Endodermal cell (in vitro differentiated cells): Measurements from ENCODE around the gene AGFG1. TPM values are rescaled to one million over a fixed set of nuclear protein-coding genes. Genes with fewer than 3 reads are reported as not detected.

ENCODE experiments used
- DNase-seq: peaks from one replicate; pipeline ENCODE4 v3.0.0-alpha.2; 2017
- H3K27ac ChIP-seq: 2 replicates; pipeline ENCODE4 v1.5.1; 2013; ENCODE audit warnings: mild to moderate bottlenecking, low read depth, low read length, moderate library complexity
- H3K27me3 ChIP-seq: 2 replicates; pipeline ENCODE4 v1.6.1; 2013; ENCODE audit warnings: mild to moderate bottlenecking, low read length, moderate library complexity; ENCODE audit not compliant: insufficient read depth, control insufficient read depth, poor library complexity, severe bottlenecking
- H3K36me3 ChIP-seq: 2 replicates; pipeline ENCODE4 v1.7.0; 2013; ENCODE audit warnings: mild to moderate bottlenecking, low read length, moderate library complexity; ENCODE audit not compliant: control insufficient read depth, insufficient read depth
- H3K4me1 ChIP-seq: one replicate; pipeline ENCODE4 v1.7.0; 2013; ENCODE audit warnings: low read length; ENCODE audit not compliant: control insufficient read depth, insufficient read depth
- H3K4me3 ChIP-seq: 2 replicates; pipeline ENCODE4 v1.5.1; 2013; ENCODE audit warnings: mild to moderate bottlenecking, low read length, moderate library complexity
- H3K9ac ChIP-seq: 2 replicates; pipeline ENCODE4 v1.6.1; 2013; ENCODE audit warnings: mild to moderate bottlenecking, low read length, moderate library complexity; ENCODE audit not compliant: poor library complexity, severe bottlenecking; ENCODE audit errors: extremely low read depth
- H3K9me3 ChIP-seq: 2 replicates; pipeline ENCODE4 v1.6.1; 2013; ENCODE audit warnings: mild to moderate bottlenecking, low read length, moderate library complexity; ENCODE audit not compliant: control insufficient read depth
- H3K27ac Mint-ChIP-seq: 2 replicates; pipeline ENCODE4 v1.8.0; 2020; ENCODE audit warnings: mixed read lengths
- H3K27me3 Mint-ChIP-seq: 2 replicates; pipeline ENCODE4 v1.8.0; 2021; ENCODE audit warnings: mild to moderate bottlenecking, mixed read lengths; ENCODE audit not compliant: insufficient read depth
- H3K36me3 Mint-ChIP-seq: 2 replicates; pipeline ENCODE4 v1.8.0; 2020; ENCODE audit warnings: low read depth, mixed read lengths
- H3K4me1 Mint-ChIP-seq: 2 replicates; pipeline ENCODE4 v1.8.0; 2020; ENCODE audit warnings: mixed read lengths
- H3K4me3 Mint-ChIP-seq: 2 replicates; pipeline ENCODE4 v1.8.0; 2020; ENCODE audit warnings: mild to moderate bottlenecking, moderate library complexity, mixed read lengths
- H3K9me3 Mint-ChIP-seq: 2 replicates; pipeline ENCODE4 v1.8.0; 2020; ENCODE audit warnings: mild to moderate bottlenecking, mixed read lengths
- WGBS, 2 experiments: methylation state at CpG; one replicate each; pipeline versions ENCODE4 v1.1.5 to v1.1.7; 2013; ENCODE audit warnings: missing lambda C conversion rate in 2 of 2, mixed read lengths in 1 of 2; ENCODE audit not compliant: insufficient coverage in 1 of 2, insufficient read length in 1 of 2; 5-methylcytosine and 5-hydroxymethylcytosine counted together
- total RNA-seq, 2 donors: library from RNA; stranded (reverse); fragmentation: NEBNext Ultra II Directional in 1 of 2; extraction: Animal tissue kit (Norgen Biotek cat#: 25700) in 1 of 2; gene quantifications; 2 replicates in 1 of 2; 3 replicates in 1 of 2; pipeline ENCODE4 v1.2.1, GENCODE V29; 2021
- TF ChIP-seq, protein P1 (sequence below): fragments of 200-600 bp; sonication (generic); conservative IDR thresholded peaks from 2 replicates; pipeline ENCODE4 v1.5.0; 2021; ENCODE audit warnings: antibody characterized with exemption, mild to moderate bottlenecking

The AGFG1 gene
- total RNA-seq, 2 donors from 2014 or later, result 90.3 to 92.0 TPM

DNA sequence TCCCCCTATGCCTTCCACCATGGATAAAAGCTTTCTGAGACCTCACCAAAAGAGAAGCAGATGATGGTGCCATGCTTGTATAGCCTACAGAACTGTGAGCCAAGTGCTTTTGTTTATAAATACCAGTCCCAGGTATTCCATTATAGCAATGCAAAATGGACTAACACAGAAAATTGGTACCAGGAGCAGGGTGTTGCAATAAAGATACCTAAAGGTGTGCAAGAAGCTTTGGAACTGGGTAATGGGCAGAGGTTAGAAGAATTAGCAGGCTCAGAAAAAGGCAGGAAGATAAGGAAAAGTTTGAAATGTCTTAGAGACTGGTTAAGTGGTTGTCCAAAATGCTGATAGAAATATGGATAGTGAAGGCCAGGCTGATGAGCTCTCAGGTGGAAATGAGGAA is 110.4 kb downstream of the AGFG1 start:
- TF ChIP-seq, protein P1, sequence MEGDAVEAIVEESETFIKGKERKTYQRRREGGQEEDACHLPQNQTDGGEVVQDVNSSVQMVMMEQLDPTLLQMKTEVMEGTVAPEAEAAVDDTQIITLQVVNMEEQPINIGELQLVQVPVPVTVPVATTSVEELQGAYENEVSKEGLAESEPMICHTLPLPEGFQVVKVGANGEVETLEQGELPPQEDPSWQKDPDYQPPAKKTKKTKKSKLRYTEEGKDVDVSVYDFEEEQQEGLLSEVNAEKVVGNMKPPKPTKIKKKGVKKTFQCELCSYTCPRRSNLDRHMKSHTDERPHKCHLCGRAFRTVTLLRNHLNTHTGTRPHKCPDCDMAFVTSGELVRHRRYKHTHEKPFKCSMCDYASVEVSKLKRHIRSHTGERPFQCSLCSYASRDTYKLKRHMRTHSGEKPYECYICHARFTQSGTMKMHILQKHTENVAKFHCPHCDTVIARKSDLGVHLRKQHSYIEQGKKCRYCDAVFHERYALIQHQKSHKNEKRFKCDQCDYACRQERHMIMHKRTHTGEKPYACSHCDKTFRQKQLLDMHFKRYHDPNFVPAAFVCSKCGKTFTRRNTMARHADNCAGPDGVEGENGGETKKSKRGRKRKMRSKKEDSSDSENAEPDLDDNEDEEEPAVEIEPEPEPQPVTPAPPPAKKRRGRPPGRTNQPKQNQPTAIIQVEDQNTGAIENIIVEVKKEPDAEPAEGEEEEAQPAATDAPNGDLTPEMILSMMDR, result no peak
- Mint-ChIP-seq H3K27me3 (no peaks in the 10 kb centered on the region), H3K27ac (no peak overlapping the region), H3K36me3 (no peaks in the 10 kb centered on the region), H3K4me3 (no peak overlapping the region), H3K9me3 (peaks cover 20% of the 10 kb centered on the region), H3K4me1 (peaks cover 14% of the 10 kb centered on the region)
- no peaks in the 10 kb centered on the region for H3K36me3 ChIP-seq
- no peak for DNase-seq
- peaks cover 25% of the 10 kb centered on the region for H3K9me3 ChIP-seq
- peak overlapping the region; percentile 22 for H3K4me3 ChIP-seq
- H3K4me1 ChIP-seq, result peaks cover 5% of the 10 kb centered on the region
- H3K27ac ChIP-seq, result no peak overlapping the region
- no peaks in the 10 kb centered on the region for H3K27me3 ChIP-seq
- no peak overlapping the region for H3K9ac ChIP-seq

DNA sequence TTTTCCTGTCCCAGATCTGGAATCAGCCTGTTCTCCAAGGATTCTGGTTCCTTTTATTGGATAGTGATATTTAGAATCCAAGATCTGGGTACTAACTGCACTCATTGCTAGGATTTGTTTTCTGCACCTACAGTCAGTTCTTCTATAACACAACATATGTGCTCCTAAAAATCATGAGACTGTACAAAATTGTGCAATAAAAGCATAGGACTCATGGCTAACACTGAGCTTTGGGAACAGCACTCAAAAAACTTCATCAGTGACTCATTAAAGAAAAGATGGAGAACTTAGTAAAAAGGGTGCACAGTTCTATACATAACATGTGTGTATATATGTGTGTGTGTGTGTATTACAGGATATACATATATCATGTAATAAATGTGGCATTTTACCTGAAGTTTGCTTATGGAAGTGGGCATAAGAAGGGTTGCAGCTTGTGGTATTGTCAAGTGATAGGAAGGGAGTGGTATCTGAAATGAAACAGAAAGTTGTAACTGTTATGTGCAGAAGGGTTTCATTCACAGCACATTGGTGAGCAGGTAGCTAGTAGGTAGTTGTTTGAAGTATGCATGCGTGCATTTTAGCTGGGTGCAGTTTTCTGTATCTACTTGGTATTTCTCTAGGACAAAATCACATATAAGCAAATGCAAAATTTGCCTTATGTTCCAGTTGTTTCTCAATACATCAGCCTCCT is 120.9 kb downstream of the AGFG1 start:
- Histone ChIP-seq H3K36me3 (no peaks in the 10 kb centered on the region), H3K9ac (no peak overlapping the region), H3K27ac (no peak overlapping the region), H3K27me3 (no peaks in the 10 kb centered on the region), H3K9me3 (no peaks in the 10 kb centered on the region), H3K4me3 (no peak overlapping the region), H3K4me1 (peaks cover 3% of the 10 kb centered on the region)
- no peak for DNase-seq
- WGBS, 2 experiments, result 100% methylated on average over 1 of the region's 1 CpG; no CpG with 5 or more reads in 1 of the 2 experiments
- TF ChIP-seq, protein P1, result no peak
- H3K4me3 Mint-ChIP-seq, result no peak overlapping the region
- no peak overlapping the region for H3K27ac Mint-ChIP-seq
- no peaks in the 10 kb centered on the region for H3K36me3 Mint-ChIP-seq
- H3K9me3 Mint-ChIP-seq, result peaks cover 7% of the 10 kb centered on the region
- H3K27me3 Mint-ChIP-seq, result no peaks in the 10 kb centered on the region
- peaks cover 3% of the 10 kb centered on the region for H3K4me1 Mint-ChIP-seq

DNA sequence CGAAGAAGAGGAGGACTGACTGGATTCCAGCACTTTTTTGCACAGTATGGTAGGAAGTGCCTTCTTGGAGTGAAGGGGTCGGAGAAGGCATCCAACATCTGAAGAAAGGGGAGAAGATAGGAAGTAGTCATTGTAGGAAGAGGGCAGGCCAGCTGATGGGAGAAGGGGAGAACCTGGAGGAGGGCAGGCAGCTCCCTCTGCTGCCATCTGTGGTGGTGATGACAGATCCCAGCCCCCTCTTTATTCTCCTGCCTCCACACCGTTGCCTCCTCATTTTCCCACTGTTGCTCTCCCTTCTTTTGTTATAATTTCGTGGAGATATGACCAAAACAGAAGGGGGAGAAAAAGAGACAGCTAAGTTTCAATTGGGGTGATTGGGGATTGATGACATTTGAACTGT is 123.8 kb downstream of the AGFG1 start:
- H3K9me3 Mint-ChIP-seq, result no peaks in the 10 kb centered on the region
- no peaks in the 10 kb centered on the region for H3K27me3 Mint-ChIP-seq
- no peaks in the 10 kb centered on the region for H3K36me3 ChIP-seq
- no peaks in the 10 kb centered on the region for H3K36me3 Mint-ChIP-seq
- H3K4me3 ChIP-seq, result no peak overlapping the region
- no peak overlapping the region for H3K4me3 Mint-ChIP-seq
- no peak for DNase-seq
- TF ChIP-seq, protein P1, result peak; percentile 56
- no peak overlapping the region for H3K9ac ChIP-seq
- H3K4me1 Mint-ChIP-seq, result peaks cover 9% of the 10 kb centered on the region
- H3K4me1 ChIP-seq, result peaks cover 3% of the 10 kb centered on the region
- 68% methylated on average over 4 of the region's 4 CpGs; no CpG with 5 or more reads in 1 of the 2 experiments for WGBS, 2 experiments
- H3K27ac ChIP-seq, result no peak overlapping the region
- no peaks in the 10 kb centered on the region for H3K9me3 ChIP-seq
- no peak overlapping the region for H3K27ac Mint-ChIP-seq
- H3K27me3 ChIP-seq, result no peaks in the 10 kb centered on the region
